Panc1 (cell line): ENCODE results near the gene MSGN1. TPM values are rescaled to one million over a fixed set of nuclear protein-coding genes. Genes with fewer than 3 reads are reported as not detected.

Source experiments
- ATAC-seq: fragments of 200-7000 bp; cut with Tn5 transposase; 2 replicates; pipeline ENCODE4 v1.9.1; 2020; ENCODE audit warnings: mild to moderate bottlenecking, moderate library complexity
- BruUV-seq: library from RNA; stranded (reverse); fragments of 400-500 nt; replicated peaks from 2 replicates; lab custom pipeline; 2021; lab: Mats Ljungman, UMichigan
- CTCF ChIA-PET: fragments of 300-600 bp; sonication (Branson Sonifier 250); formaldehyde crosslinking; loops from one replicate; lab custom pipeline; 2022; ENCODE audit warnings: antibody characterized with exemption; lab: Charles Lee
- POLR2A ChIA-PET: fragments of 300-600 bp; sonication (Branson Sonifier 250); formaldehyde crosslinking; loops from one replicate; lab custom pipeline; 2022; ENCODE audit warnings: antibody characterized with exemption; lab: Charles Lee
- DNase-seq: peaks from one replicate; pipeline ENCODE4 v3.0.0-alpha.2; 2010; ENCODE audit warnings: low read depth, low spot score
- H3K27ac ChIP-seq: 2 replicates; pipeline ENCODE4 v1.5.1; 2011; ENCODE audit warnings: mild to moderate bottlenecking, low read length, inconsistent platforms
- H3K27me3 ChIP-seq: fragments of 200-500 bp; sonication (Bioruptor generic); 2 replicates; pipeline ENCODE4 v1.6.0; 2014; ENCODE audit warnings: low read length, inconsistent platforms; ENCODE audit not compliant: control insufficient read depth, insufficient read depth
- H3K36me3 ChIP-seq: fragments of 200-500 bp; sonication (Bioruptor generic); 2 replicates; pipeline ENCODE4 v1.5.1; 2014; ENCODE audit warnings: inconsistent platforms, mild to moderate bottlenecking, low read length, moderate library complexity; ENCODE audit not compliant: control insufficient read depth, insufficient read depth
- H3K4me1 ChIP-seq: 2 replicates; pipeline ENCODE4 v1.5.1; 2011; ENCODE audit warnings: inconsistent platforms, mild to moderate bottlenecking, low read length, moderate library complexity; ENCODE audit not compliant: control insufficient read depth, insufficient read depth
- H3K4me3 ChIP-seq, 2 experiments: 2 replicates each; pipeline ENCODE4 v1.5.1; 2011 to 2012; ENCODE audit warnings: low read depth in 2 of 2, low read length in 2 of 2, mild to moderate bottlenecking in 2 of 2, inconsistent platforms in 1 of 2, moderate library complexity in 1 of 2
- H3K9me3 ChIP-seq: fragments of 200-500 bp; sonication (Bioruptor generic); 2 replicates; pipeline ENCODE4 v1.5.1; 2014; ENCODE audit warnings: low read depth, mild to moderate bottlenecking, inconsistent platforms, low read length, moderate library complexity; ENCODE audit not compliant: control insufficient read depth, insufficient read depth
- POLR2AphosphoS5 ChIP-seq: IDR thresholded peaks from 2 replicates; pipeline ENCODE4 v1.6.1; 2012; ENCODE audit warnings: mild to moderate bottlenecking, low read depth, low read length, moderate library complexity
- SIN3A ChIP-seq: IDR thresholded peaks from 2 replicates; pipeline ENCODE4 v1.6.1; 2012; ENCODE audit warnings: low read depth, mild to moderate bottlenecking, low read length, moderate library complexity, borderline replicate concordance; ENCODE audit not compliant: insufficient read depth
- TCF7L2 ChIP-seq: IDR thresholded peaks from 2 replicates; pipeline ENCODE4 v1.6.1; 2011; ENCODE audit warnings: mild to moderate bottlenecking, low read depth, low read length, inconsistent platforms
- in situ Hi-C: cut with HindIII; loops from 2 replicates; pipeline ENCODE4 v1.10.0; 2016; ENCODE audit warnings: low sequenced_read_pairs, low pct_unique_long_range_greater_than_20kb
- intact Hi-C: fragments of 100-400 bp; cut with micrococcal nuclease; formaldehyde crosslinking; loops from one replicate; pipeline ENCODE4 v1.10.0; 2022; ENCODE audit not compliant: unreplicated experiment
- total RNA-seq: library from RNA; stranded (reverse); gene quantifications from one replicate; pipeline ENCODE4 v1.2.1, GENCODE V29; 2021; ENCODE audit not compliant: unreplicated experiment
- TF ChIP-seq, protein P1 (sequence below): fragments of 450-650 bp; IDR thresholded peaks from 2 replicates; pipeline ENCODE4 v1.5.1; 2017; ENCODE audit warnings: mild to moderate bottlenecking
- TF ChIP-seq, protein P2 (sequence below), 2 experiments: IDR thresholded peaks; 2 replicates each; pipeline ENCODE4 v1.6.1; 2011 to 2012; ENCODE audit warnings: low read depth in 2 of 2, control low read depth in 1 of 2, low read length in 1 of 2, mild to moderate bottlenecking in 1 of 2, moderate library complexity in 1 of 2; ENCODE audit not compliant: insufficient read depth in 1 of 2

The MSGN1 gene
- total RNA-seq, 1 experiment from 2014 or later: not detected

GRCh38 chr2:17818235-17818815 lies 2.1 kb downstream of the MSGN1 start:
- H3K4me1 ChIP-seq: no peaks in the 10 kb centered on the region
- no peak overlapping the region for H3K4me3 ChIP-seq
- ATAC-seq (no peak), DNase-seq (no peak)
- in situ Hi-C loops (no loop called here), intact Hi-C loops (no loop called here)
- H3K27ac ChIP-seq: no peak overlapping the region
- H3K36me3 ChIP-seq: no peaks in the 10 kb centered on the region
- peaks cover 6% of the 10 kb centered on the region for H3K27me3 ChIP-seq
- TF ChIP-seq SIN3A (no peak), TCF7L2 (no peak), POLR2AphosphoS5 (no peak)
- TF ChIP-seq, protein P1, sequence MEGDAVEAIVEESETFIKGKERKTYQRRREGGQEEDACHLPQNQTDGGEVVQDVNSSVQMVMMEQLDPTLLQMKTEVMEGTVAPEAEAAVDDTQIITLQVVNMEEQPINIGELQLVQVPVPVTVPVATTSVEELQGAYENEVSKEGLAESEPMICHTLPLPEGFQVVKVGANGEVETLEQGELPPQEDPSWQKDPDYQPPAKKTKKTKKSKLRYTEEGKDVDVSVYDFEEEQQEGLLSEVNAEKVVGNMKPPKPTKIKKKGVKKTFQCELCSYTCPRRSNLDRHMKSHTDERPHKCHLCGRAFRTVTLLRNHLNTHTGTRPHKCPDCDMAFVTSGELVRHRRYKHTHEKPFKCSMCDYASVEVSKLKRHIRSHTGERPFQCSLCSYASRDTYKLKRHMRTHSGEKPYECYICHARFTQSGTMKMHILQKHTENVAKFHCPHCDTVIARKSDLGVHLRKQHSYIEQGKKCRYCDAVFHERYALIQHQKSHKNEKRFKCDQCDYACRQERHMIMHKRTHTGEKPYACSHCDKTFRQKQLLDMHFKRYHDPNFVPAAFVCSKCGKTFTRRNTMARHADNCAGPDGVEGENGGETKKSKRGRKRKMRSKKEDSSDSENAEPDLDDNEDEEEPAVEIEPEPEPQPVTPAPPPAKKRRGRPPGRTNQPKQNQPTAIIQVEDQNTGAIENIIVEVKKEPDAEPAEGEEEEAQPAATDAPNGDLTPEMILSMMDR: no peak
- TF ChIP-seq, protein P2, sequence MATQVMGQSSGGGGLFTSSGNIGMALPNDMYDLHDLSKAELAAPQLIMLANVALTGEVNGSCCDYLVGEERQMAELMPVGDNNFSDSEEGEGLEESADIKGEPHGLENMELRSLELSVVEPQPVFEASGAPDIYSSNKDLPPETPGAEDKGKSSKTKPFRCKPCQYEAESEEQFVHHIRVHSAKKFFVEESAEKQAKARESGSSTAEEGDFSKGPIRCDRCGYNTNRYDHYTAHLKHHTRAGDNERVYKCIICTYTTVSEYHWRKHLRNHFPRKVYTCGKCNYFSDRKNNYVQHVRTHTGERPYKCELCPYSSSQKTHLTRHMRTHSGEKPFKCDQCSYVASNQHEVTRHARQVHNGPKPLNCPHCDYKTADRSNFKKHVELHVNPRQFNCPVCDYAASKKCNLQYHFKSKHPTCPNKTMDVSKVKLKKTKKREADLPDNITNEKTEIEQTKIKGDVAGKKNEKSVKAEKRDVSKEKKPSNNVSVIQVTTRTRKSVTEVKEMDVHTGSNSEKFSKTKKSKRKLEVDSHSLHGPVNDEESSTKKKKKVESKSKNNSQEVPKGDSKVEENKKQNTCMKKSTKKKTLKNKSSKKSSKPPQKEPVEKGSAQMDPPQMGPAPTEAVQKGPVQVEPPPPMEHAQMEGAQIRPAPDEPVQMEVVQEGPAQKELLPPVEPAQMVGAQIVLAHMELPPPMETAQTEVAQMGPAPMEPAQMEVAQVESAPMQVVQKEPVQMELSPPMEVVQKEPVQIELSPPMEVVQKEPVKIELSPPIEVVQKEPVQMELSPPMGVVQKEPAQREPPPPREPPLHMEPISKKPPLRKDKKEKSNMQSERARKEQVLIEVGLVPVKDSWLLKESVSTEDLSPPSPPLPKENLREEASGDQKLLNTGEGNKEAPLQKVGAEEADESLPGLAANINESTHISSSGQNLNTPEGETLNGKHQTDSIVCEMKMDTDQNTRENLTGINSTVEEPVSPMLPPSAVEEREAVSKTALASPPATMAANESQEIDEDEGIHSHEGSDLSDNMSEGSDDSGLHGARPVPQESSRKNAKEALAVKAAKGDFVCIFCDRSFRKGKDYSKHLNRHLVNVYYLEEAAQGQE (IDR thresholded peaks at IDR 0.05; ENCODE audit: insufficient read depth in 1 of 2, low read depth in 2 of 2, low read length in 1 of 2): no peak
- POLR2A ChIA-PET: interaction anchor here (0.7 kb wide), 1 partner anchor 25 kb away, joined by 10 read pairs; no protein-coding TSS in a partner anchor
- CTCF ChIA-PET: no interaction called here
- BruUV-seq: no TSS peak
- H3K9me3 ChIP-seq: no peaks in the 10 kb centered on the region

DNA sequence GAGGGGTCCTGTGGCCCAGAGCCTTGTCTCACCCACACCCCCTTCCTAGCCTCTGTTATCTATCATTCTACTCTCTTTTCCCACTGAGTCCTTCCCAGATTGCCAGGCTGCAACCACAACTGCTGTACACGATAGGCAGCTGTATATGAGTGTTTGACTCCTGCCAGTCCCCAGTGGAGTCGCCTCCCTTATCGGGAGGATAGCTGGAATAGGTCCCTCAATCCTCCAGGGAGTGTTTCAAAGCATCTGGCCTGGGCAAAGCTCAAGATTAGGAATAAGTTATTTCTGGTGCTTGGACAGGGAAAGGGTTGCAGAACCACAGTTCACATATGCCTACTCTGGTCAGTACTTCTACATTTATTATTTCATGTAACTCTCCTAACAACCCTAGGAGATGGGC lies 4.8 kb downstream of the MSGN1 start:
- Histone ChIP-seq H3K27ac (no peak overlapping the region), H3K27me3 (peaks cover 2% of the 10 kb centered on the region), H3K4me1 (no peaks in the 10 kb centered on the region), H3K4me3 (no peak overlapping the region), H3K9me3 (no peaks in the 10 kb centered on the region), H3K36me3 (no peaks in the 10 kb centered on the region)
- no peak for ATAC-seq
- ChIA-PET CTCF (no interaction called here), POLR2A (no interaction called here)
- TF ChIP-seq, protein P2 (IDR thresholded peaks at IDR 0.05; ENCODE audit: insufficient read depth in 1 of 2, low read depth in 2 of 2, low read length in 1 of 2): no peak
- TF ChIP-seq SIN3A (no peak), POLR2AphosphoS5 (no peak), TCF7L2 (no peak)
- TF ChIP-seq, protein P1: no peak
- no peak for DNase-seq
- in situ Hi-C loops (no loop called here), intact Hi-C loops (no loop called here)
- BruUV-seq: no TSS peak
